Lower leg skin (tissue), 3 donors: ENCODE measurements around the gene CXADR.

Experiments
- CTCF ChIP-seq, 3 donors: fragments of 450-650 bp; IDR thresholded peaks; one replicate each; pipeline ENCODE4 v1.5.1; 2016; ENCODE audit warnings: antibody characterized with exemption in 3 of 3, mild to moderate bottlenecking in 3 of 3, moderate library complexity in 2 of 3
- POLR2A ChIP-seq, 2 donors: fragments of 450-650 bp; IDR thresholded peaks; one replicate each; pipeline ENCODE4 v1.6.1; 2016 to 2017; ENCODE audit warnings: antibody characterized with exemption in 2 of 2, mild to moderate bottlenecking in 1 of 2, moderate library complexity in 1 of 2

GRCh38 chr21:17479606-17480005 is 33.2 kb upstream of the CXADR start:
- TF ChIP-seq CTCF (IDR thresholded peaks at IDR 0.05) (no peak), POLR2A (IDR thresholded peaks at IDR 0.05) (no peak)
